DMS 273 treated with DMSO at 0.1 percent for 48 hours (cell line): ENCODE measurements around the gene B4GALT6.

ENCODE experiments used
- DNase-seq: peaks from one replicate; lab custom pipeline; 2025; lab: John Stamatoyannopoulos, UW

B4GALT6 gene

GRCh38 chr18:31659576-31660177 lies 24.7 kb downstream of the B4GALT6 start:
- no peak for DNase-seq

DNA sequence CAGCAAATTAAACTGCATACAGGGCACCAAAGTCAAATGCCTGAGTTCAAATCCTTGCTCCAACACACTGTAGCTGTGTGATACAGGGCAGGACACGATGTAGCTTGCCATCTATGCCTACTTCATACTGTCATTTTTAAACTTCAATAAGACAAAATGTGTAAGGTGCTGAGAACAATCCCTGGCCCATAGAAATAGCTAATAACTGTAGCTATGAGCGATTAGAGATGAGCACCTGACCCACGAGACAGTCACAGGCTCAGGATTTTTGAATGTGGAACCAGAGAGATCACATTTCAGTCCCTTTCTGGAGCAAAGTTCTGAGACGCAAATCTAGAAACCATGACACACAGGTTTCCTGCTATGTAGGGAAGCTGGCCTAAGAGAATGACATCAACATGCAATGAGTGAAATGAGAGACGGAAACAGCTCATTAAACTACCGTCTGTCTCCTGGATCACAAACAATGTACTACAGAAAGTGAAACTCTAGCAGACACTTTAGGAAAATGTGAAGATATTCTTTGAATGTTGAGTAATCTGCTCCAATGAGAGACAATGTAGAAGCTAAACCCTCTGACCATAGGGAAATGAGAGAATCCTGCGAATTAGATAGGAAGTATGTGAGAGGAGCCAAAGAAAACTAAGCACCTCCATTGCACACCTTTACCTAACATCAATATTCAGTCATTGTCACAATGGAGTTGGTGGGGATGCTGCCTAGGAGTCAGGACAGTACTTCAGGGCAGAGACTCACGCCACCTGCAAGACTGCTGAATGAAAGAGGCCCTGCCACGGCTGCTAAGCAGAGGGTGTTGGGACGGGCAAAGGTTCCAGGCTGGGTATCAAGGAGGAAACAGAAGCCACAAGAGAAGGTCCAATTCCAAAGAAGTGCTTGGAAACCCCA lies 25.5 kb downstream of the B4GALT6 start:
- no peak for DNase-seq

GRCh38 chr18:31657823-31658669 lies 26.3 kb downstream of the B4GALT6 start:
- DNase-seq: no peak

DNA sequence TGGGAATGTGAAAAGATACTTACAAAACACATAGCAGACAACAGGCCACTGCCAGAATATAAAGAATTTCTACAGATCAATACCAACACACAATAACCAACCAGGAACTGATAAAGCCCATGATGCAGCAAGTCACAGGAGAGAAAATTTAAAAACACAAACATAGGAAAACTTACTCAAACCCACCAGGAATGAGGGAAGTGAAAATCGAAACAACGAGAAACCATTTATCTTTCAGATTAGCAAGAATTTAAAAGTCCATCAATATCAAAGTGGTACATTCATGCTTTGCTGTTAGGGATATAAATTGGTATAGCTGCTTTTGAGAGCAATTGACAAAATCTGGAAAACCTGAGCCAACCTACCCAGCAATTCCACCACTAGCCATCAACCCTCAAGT lies 27.6 kb downstream of the B4GALT6 start:
- no peak for DNase-seq

DNA sequence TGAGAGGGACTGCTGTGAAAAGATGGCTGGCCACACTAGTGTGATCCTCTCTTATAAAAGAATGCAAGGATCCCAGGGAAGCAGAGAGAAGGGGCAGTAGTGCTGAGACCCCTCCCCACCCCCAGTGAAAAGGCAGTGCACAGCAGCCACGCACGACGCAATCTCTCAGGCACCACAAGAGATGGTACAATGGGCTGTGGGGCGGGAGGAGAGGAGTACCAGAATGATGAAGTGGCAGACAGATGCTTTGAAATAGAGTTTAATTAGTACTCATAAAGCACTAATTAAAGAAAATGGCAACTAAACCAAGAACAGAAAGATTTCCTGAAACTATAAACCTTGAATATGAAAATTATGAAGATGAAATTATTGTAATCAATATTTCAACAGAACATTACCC lies 29.0 kb downstream of the B4GALT6 start:
- DNase-seq: no peak

DNA sequence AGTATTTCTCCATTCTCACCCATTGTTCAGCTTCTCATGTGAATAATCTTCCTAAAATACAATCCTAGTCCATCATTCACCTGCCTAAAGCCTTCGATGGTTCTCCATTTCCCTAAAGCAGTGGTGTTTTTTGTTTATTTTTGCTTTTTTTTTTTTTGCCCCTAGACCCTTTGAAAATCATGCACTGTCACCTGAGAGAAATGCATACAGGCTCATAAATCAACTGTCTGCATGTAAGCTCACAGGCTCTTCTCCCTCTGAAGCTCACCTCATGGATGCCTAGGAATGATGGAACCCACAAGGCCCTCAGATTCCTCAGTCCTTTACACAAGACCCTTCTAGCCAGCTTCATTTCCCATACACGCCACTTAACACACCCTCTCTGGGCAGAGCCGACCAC lies 31.5 kb downstream of the B4GALT6 start:
- no peak for DNase-seq

- DNase-seq: no peak
Observed at GRCh38 chr18:31652357-31652756, 32.0 kb downstream of the B4GALT6 start.

DNA sequence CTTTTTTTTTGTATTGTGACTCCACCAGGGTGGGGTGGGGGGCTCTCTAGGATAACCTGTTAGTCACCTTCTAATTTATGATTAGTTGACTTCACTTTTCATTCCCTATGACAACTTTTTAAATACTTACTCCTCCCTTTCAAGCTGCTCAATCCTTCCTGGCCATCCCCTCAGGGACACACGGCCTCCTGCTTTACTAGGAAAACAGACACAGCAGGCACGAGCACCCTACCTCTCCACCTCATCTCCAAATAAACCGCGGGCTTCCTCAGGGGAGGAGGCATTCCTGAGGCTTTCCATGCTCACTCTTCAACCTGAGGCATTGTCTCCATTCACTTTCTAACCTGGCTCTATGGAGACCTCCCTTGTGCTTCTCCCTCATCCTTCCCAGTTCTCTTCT lies 33.0 kb downstream of the B4GALT6 start:
- no peak for DNase-seq

DNA sequence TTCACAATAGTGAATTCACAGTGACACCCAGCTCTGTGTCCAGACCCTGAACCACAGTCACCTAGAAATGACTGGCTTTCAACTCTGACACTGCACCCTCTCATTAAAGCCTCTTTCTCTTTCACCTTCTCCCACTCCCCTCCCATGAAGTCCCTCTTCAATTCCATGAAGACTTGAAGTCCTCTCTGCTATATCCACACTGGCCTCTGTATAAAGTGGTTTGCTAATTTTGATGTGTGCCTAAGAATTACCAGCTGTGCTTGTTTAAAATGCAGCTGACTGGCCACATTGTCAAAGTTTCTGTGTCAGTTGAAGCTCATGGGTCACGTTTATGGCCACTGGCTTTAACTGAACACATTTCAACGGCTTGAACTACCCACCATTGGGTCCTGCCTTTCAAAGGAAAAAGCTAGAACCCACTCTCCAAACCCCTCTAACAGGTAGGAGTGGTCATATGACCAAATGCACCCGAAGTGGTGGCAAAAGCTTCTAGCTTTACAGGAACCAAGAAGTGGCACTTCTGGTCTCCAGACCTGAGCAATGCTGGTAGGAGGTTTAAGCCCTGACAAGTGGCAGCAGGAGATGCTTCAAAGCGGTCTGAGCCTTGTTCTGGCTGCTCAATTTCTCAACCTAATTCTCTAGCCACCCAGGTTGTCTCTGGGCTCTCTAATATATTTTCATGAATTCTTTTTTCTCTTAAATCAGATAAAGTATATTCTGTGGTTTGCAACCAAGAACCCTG lies 34.2 kb downstream of the B4GALT6 start:
- no peak for DNase-seq

- DNase-seq: no peak
Observed at GRCh38 chr18:31649449-31649848, 34.9 kb downstream of the B4GALT6 start.

GRCh38 chr18:31648966-31649429 lies 35.4 kb downstream of the B4GALT6 start:
- DNase-seq: no peak

GRCh38 chr18:31648458-31648857 lies 35.9 kb downstream of the B4GALT6 start:
- no peak for DNase-seq

DNA sequence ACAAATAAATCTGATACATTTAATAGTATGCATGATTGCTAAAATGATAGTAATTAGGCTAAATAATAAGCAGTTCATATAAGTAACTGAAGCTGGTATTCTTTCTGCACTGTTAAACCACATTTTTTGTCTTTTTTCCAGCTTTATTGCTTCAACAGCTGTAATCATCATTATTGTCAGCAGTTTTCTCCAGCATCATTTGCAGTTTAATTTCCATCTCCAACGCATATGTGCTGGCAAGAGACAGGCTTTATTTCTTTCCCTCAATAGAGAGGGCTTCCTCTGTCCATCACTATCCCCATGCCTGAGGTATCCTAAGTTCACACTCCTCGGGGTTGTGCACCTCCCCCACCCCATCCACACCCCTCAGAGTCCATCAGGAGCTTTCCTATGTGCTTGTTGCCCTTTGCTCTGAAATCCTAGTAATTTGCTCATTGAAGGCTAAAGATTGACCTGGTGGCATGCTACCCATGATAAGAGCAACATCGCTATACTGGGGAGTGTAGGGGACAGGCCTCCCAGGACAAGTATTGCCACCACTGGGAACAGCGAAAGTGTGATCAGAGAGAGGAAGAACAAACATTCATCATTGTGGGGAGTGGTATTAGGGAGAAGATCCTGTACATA lies 37.1 kb downstream of the B4GALT6 start:
- no peak for DNase-seq

GRCh38 chr18:31646332-31647126 lies 37.9 kb downstream of the B4GALT6 start:
- no peak for DNase-seq

- no peak for DNase-seq
Observed at GRCh38 chr18:31645411-31645810, 39.0 kb downstream of the B4GALT6 start.

DNA sequence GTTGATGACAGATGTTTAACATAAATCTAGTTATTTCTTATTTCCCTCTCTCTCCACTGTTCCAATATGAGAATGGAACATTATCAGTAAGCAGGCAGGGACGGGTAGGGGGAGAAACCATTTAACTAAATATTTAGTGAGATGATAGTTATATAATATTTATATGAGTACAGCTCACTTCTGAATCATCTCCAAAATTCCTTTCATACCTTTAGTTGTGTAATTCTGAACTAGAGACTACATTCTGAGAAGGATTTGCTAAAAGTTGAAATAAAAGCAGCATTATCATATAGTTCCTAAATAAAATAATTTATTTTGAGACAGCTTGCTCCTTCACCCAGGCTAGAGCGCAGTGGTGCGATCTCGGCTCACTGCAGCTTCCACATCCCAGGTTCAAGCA lies 41.4 kb downstream of the B4GALT6 start:
- DNase-seq: no peak

GRCh38 chr18:31637445-31637844 lies 46.9 kb downstream of the B4GALT6 start:
- DNase-seq: no peak

- DNase-seq: no peak
Observed at GRCh38 chr18:31636387-31636786, 48.0 kb downstream of the B4GALT6 start.

GRCh38 chr18:31634331-31634713 lies 50.1 kb downstream of the B4GALT6 start:
- DNase-seq: no peak
